ENCODE results near the gene FUBP3.
A peak's percentile ranks its signal among the peaks of the same experiment; 100 is the strongest.

The FUBP3 gene

DNA sequence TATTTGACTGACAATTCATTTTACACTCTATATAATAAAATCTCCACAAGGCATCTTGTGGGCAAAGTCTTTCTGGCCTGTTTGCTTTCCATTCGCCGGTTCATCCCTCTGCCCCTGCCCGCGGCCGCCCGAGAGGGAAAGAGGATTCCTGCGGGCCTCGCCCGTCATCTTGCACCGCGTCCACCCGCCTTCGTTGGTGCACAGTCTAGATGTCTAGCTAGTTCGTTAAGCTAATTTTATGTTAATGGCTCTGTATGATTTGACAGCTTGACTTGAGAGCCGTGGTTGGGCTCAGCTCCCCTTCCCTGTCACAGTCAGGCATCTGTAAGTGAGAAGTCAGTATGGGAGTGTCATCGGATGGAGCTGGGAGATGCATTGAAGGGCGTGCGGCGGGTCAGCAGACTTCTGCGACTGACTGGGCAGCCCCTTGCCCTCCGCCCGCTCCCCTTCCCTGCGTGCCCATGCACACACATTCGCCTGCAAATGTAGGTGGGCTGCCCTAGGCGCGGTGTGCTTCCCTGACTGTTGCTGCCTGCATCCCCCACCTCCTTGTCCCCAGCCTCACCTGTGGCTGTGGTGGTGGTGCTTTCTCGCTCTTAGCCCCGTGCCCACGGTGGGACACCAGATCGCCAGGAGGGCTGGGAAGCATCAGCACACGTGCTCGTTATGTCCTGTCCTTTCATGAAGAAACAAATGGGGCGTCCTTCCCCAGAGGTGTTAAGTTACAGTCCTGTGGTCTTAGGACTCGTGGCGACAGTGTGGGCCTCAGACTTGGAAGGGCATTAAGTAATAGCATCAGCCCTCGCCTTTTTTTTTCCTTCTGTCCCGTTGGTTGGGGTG lies 59.1 kb downstream of the FUBP3 start:
- H3K4me3 ChIP-seq (replicated peaks; ENCODE audit: insufficient read depth, low read length): no peak overlapping the region
- DNase-seq (ENCODE audit: low read depth in 1 of 2, low spot score in 1 of 2): no peak
- H3K27me3 ChIP-seq (ENCODE audit: insufficient read depth, poor library complexity, severe bottlenecking): no peaks in the 10 kb centered on the region
- H3K27ac ChIP-seq (replicated peaks): 0 out of 2 replicates have a peak overlapping the region, but pooled peaks have one; percentile 4
- TF ChIP-seq SPI1 (IDR thresholded peaks at IDR 0.05; ENCODE audit: borderline replicate concordance, low read depth) (no peak), GABPA (IDR thresholded peaks at IDR 0.05; ENCODE audit: low read depth) (no peak), POLR2AphosphoS5 (IDR thresholded peaks at IDR 0.05; ENCODE audit: low read depth) (no peak)
- TF ChIP-seq, protein P1, sequence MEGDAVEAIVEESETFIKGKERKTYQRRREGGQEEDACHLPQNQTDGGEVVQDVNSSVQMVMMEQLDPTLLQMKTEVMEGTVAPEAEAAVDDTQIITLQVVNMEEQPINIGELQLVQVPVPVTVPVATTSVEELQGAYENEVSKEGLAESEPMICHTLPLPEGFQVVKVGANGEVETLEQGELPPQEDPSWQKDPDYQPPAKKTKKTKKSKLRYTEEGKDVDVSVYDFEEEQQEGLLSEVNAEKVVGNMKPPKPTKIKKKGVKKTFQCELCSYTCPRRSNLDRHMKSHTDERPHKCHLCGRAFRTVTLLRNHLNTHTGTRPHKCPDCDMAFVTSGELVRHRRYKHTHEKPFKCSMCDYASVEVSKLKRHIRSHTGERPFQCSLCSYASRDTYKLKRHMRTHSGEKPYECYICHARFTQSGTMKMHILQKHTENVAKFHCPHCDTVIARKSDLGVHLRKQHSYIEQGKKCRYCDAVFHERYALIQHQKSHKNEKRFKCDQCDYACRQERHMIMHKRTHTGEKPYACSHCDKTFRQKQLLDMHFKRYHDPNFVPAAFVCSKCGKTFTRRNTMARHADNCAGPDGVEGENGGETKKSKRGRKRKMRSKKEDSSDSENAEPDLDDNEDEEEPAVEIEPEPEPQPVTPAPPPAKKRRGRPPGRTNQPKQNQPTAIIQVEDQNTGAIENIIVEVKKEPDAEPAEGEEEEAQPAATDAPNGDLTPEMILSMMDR (IDR thresholded peaks at IDR 0.05; ENCODE audit: insufficient read depth, low read length): no peak
- TF ChIP-seq, protein P2, sequence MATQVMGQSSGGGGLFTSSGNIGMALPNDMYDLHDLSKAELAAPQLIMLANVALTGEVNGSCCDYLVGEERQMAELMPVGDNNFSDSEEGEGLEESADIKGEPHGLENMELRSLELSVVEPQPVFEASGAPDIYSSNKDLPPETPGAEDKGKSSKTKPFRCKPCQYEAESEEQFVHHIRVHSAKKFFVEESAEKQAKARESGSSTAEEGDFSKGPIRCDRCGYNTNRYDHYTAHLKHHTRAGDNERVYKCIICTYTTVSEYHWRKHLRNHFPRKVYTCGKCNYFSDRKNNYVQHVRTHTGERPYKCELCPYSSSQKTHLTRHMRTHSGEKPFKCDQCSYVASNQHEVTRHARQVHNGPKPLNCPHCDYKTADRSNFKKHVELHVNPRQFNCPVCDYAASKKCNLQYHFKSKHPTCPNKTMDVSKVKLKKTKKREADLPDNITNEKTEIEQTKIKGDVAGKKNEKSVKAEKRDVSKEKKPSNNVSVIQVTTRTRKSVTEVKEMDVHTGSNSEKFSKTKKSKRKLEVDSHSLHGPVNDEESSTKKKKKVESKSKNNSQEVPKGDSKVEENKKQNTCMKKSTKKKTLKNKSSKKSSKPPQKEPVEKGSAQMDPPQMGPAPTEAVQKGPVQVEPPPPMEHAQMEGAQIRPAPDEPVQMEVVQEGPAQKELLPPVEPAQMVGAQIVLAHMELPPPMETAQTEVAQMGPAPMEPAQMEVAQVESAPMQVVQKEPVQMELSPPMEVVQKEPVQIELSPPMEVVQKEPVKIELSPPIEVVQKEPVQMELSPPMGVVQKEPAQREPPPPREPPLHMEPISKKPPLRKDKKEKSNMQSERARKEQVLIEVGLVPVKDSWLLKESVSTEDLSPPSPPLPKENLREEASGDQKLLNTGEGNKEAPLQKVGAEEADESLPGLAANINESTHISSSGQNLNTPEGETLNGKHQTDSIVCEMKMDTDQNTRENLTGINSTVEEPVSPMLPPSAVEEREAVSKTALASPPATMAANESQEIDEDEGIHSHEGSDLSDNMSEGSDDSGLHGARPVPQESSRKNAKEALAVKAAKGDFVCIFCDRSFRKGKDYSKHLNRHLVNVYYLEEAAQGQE (IDR thresholded peaks at IDR 0.05; ENCODE audit: insufficient replicate concordance, low read depth): no peak

DNA sequence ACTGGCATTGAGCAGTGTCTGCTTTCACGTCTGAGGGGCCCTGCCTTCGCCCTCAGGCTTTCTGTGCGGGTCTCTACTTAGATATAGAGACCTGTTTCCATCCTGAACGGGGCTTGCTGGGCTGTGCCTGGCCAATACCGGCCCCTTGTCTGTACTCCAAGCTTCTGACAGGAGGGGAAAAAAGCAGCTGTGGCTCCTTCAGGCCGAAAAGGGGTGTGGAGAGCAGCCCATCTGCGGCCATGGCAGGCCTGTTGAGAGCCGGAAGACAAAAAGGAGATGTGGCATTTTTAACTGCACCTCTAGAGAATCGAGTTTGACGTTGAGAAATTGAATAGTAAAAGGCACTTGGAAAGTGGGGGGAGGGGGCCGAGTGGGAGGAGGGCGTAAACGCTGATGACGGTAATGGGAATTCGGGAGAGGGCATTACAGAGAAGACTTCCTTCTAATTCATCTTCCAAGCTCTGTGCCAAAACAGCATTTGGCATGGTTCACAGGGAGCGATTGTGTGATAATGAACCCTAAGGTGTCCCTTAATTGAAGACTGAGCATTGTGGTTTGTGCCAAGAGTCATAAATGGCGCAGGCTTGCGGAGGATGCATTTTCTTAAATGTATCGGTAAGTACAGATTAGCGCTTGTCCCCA lies 59.9 kb downstream of the FUBP3 start:
- 0 out of 2 replicates have a peak overlapping the region, but pooled peaks have one; percentile 4 for H3K27ac ChIP-seq (replicated peaks)
- peak in 1 of 2 experiments; percentile 44 for DNase-seq (ENCODE audit: low read depth in 1 of 2, low spot score in 1 of 2)
- no peaks in the 10 kb centered on the region for H3K27me3 ChIP-seq (ENCODE audit: insufficient read depth, poor library complexity, severe bottlenecking)
- TF ChIP-seq POLR2AphosphoS5 (IDR thresholded peaks at IDR 0.05; ENCODE audit: low read depth) (no peak; the same call in 1 of the 2 replicates), GABPA (IDR thresholded peaks at IDR 0.05; ENCODE audit: low read depth) (no peak), SPI1 (IDR thresholded peaks at IDR 0.05; ENCODE audit: borderline replicate concordance, low read depth) (no peak)
- TF ChIP-seq, protein P2 (IDR thresholded peaks at IDR 0.05; ENCODE audit: insufficient replicate concordance, low read depth): no peak
- TF ChIP-seq, protein P1 (IDR thresholded peaks at IDR 0.05; ENCODE audit: insufficient read depth, low read length): no peak
- no peak overlapping the region for H3K4me3 ChIP-seq (replicated peaks; ENCODE audit: insufficient read depth, low read length)

DNA sequence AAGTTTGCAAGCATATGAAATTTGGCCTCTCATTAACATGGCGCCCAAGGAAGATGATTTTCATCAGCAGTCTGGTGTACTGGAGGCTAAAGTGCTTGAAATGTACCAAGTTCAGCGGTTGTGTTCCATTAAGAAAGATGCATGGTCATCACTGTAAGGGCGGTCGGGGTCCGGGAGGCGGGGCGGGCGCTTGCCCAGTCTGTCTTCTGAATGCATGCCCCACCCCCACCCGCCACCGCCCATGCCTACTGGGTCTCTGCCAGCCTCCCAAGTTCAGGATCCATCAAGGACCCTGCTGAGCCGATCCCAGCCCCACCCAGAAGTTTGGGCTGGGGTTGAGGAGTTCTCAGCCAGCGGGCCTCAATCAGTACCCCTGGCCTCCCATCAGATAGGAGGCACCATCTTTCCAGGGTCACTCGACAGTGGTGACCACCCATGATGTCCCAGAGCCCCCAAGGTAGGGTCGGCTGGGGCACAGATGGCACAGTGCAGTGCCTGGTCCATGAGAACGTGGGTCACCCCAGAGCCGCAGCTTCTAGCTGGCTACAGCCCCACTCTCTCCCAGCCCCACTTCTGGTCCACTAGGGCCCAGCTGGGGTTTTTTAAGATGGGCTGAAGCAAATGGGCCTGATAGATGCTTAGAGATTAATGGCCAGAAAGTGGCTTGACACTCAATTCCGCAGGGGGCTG lies 60.6 kb downstream of the FUBP3 start:
- Histone ChIP-seq H3K4me3 (replicated peaks; ENCODE audit: insufficient read depth, low read length) (no peak overlapping the region), H3K27me3 (ENCODE audit: insufficient read depth, poor library complexity, severe bottlenecking) (no peaks in the 10 kb centered on the region), H3K27ac (replicated peaks) (no peak overlapping the region)
- TF ChIP-seq SPI1 (IDR thresholded peaks at IDR 0.05; ENCODE audit: borderline replicate concordance, low read depth) (no peak), POLR2AphosphoS5 (IDR thresholded peaks at IDR 0.05; ENCODE audit: low read depth) (no peak), GABPA (IDR thresholded peaks at IDR 0.05; ENCODE audit: low read depth) (no peak)
- TF ChIP-seq, protein P1 (IDR thresholded peaks at IDR 0.05; ENCODE audit: insufficient read depth, low read length): no peak
- TF ChIP-seq, protein P2 (IDR thresholded peaks at IDR 0.05; ENCODE audit: insufficient replicate concordance, low read depth): no peak
- DNase-seq (ENCODE audit: low read depth in 1 of 2, low spot score in 1 of 2): no peak
